ENCODE data around the gene MICOS13.

The MICOS13 gene

GRCh38 chr19:5687360-5688198, 7.3 kb upstream of the MICOS13 start:
- DNase-seq (ENCODE audit: low read depth in 3 of 3), result no peak

DNA sequence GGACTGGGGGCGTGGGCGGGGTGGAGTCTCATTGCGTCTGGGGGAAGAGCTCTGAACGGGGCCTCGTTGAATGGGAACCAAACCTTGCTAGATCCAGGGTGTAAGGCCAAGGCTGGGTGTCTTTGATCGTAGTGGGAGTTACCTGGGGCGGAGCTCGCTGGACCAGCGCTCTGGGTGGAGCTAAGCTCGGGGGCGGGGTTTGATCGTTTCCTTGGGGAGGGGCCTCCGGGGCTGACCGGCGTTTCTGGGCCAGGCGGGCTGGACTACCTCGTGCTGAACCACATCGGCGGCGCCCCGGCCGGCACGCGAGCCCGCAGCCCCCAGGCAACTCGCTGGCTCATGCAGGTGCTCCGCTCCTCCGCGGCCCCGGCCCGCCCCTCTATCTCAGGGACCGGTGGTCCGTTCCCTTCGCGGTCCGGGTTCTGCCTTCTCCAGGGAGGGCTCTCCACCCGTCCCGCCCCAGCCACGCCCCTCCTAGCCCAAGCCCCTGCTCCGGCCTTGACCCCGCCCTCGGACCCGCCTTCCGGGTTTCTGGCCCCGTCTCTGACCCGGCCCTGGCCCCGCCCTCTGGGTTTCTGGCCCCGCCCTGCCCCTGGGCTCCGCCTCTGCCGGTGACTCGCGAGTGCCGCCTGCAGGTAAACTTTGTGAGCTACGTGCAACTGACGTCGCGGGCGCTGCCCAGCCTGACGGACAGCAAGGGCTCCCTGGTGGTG, 6.5 kb upstream of the MICOS13 start:
- DNase-seq (ENCODE audit: low read depth in 3 of 3), result peak; percentile 97 to 100 (median 100)

GRCh38 chr19:5686326-5686646, 6.0 kb upstream of the MICOS13 start:
- no peak for DNase-seq (ENCODE audit: low read depth in 3 of 3)

GRCh38 chr19:5684694-5685430, 4.5 kb upstream of the MICOS13 start:
- no peak for DNase-seq (ENCODE audit: low read depth in 3 of 3)

GRCh38 chr19:5683177-5683886, 3.0 kb upstream of the MICOS13 start:
- DNase-seq (ENCODE audit: low read depth in 3 of 3), result no peak

DNA sequence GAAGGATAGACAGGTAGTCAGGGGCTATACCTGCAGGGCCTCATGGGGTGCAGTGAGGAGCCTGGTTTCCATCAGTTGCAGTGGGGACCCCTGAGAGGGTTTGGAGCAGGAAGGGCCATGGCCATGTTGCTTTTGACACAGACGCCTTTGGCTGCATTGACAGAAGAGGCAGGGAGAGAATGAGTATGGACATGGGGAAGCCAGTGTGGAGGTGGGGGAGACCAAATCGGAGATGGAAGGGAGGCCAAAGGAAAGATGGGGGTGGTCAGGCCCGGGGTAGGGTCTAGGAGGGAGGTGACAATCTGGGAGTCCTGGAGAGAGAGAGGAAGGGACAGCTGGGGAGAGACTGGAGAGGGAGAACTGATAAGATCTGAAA, 1.8 kb upstream of the MICOS13 start:
- no peak for DNase-seq (ENCODE audit: low read depth in 3 of 3)

GRCh38 chr19:5681391-5682106, 1.2 kb upstream of the MICOS13 start:
- no peak for DNase-seq (ENCODE audit: low read depth in 3 of 3)

DNA sequence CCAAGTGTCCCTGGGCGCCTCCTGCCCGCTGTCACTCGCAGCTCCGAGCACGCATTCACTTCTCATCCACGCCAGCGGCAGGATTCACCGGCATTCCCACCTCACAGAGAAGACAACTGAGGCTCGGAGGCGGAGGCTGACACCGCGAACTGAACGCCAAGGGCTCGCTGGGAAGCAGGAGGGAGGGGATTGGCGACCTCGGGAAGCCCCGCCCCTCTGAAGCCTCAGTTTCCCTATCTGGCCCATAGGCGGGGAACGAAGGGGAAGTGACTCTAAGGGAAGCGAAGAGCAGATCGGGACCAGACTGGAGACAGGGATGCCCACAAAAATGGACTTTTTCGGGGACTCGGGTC, 256 bp downstream of the MICOS13 start:
- no peak for DNase-seq (ENCODE audit: low read depth in 3 of 3)

- DNase-seq (ENCODE audit: low read depth in 3 of 3), result no peak
Observed at GRCh38 chr19:5679289-5680083, 830 bp downstream of the MICOS13 start.

GRCh38 chr19:5678071-5678718, 2.1 kb downstream of the MICOS13 start:
- DNase-seq (ENCODE audit: low read depth in 3 of 3), result no peak

- no peak for DNase-seq (ENCODE audit: low read depth in 3 of 3)
Observed at GRCh38 chr19:5677580-5677979, 2.7 kb downstream of the MICOS13 start.

GRCh38 chr19:5677136-5677535, 3.2 kb downstream of the MICOS13 start:
- DNase-seq (ENCODE audit: low read depth in 3 of 3), result no peak

DNA sequence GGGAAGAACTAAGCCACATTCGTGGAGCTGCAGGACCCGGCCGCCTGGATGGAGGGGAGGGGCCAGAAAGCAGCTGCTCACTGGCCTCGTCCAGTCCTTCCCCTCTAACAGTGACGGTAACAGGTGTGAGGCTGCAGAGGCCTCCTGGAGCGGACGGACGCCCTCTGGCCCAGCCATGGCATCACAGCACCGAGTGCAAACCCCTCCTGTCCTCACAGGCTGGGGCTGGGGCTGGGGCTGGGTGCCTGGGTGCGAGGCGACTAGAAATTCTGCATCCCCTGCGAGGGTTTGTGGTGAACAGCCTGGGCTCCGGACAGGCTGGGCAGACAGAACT, 3.6 kb downstream of the MICOS13 start:
- DNase-seq (ENCODE audit: low read depth in 3 of 3), result no peak

DNA sequence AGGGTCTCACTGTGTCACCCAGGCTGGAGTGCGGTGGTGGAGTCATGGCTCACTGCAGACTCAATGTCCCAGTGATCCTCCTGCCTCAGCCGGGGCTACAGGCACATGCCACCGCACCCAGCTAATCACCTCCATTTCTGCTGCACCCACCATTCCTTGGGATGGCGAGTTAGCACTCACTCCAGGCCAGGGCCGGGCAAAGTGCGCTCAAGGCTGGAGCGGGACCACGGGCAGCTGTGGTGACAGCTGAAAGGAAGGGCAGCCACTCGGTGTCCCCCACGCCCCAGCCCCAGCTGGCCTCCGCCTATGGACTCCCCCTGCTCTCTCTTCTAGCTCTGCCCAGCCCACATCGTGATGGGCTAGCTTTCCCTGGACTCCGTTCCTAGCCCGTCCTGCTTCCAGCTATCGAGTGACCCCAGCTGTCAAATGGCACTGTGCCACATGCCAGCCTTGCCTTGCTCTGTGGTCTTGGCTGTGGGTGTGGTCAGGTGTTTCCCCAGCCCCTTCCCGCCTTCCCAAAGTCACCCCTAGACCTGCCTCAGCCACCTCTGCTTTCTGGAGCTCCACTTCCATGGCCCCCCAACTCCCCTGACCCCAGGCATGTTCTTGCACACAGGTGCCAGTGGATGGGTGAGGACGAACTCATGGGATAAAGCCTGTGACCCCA, 4.1 kb downstream of the MICOS13 start:
- DNase-seq (ENCODE audit: low read depth in 3 of 3), result no peak

- no peak for DNase-seq (ENCODE audit: low read depth in 3 of 3)
Observed at GRCh38 chr19:5674714-5675113, 5.6 kb downstream of the MICOS13 start.

DNA sequence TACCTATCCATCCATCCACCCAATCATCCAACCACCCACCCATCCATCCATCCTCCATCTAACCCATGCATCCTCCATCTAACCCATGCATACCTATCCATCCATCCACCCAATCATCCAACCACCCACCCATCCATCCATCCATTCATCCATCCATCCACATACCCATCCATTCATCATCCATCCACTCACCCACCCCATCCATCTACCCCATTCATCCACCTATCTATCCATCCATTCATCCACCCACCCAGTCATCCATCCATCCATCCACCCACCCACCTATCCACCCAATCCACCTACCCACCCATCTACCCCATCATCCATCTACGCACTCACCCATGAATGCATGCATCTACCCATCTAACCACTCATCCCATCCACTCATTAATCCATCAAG, 6.6 kb downstream of the MICOS13 start:
- no peak for DNase-seq (ENCODE audit: low read depth in 3 of 3)

DNA sequence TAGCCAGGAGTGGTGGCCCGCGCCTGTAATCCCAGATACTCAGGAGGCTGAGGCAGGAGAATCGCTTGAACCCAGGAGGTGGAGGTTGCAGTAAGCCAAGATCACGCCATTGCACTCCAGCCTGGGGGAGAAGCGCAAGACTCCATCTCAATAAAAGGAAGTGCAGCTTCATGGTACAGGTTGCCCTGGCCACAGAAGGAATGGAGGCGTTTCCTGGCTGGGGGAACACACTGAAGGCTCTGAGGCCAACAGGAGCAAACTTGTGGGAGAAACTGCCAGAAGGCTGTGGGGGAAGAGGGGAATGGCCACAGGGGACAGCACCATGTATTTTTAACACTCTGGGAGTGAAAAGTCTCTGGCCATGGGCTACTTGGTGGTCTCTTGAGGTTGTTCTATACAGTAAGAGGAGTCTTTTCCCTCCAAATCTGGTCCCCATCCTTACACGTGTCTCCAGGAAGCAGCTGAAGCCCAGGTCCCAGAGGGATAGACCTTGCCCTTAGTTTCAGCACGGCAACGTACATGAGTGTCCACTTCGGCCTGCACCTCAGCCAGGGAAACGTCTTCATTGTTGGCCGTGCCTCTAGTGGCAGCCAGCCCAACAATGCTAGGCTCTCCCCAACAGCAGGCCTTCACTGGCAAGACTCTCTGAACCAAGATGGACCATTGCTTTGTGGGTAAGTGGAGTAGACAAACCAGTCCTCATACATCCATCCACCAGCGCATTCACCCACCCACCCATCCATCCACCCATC, 7.4 kb downstream of the MICOS13 start:
- DNase-seq (ENCODE audit: low read depth in 3 of 3), result no peak

- no peak for DNase-seq (ENCODE audit: low read depth in 3 of 3)
Observed at GRCh38 chr19:5671600-5671999, 8.7 kb downstream of the MICOS13 start.

GRCh38 chr19:5669212-5669611, 11.1 kb downstream of the MICOS13 start:
- DNase-seq (ENCODE audit: low read depth in 3 of 3), result no peak

Measured in stimulated activated CD4-positive, alpha-beta T cell treated with anti-CD3 and anti-CD28 coated beads, TNF-alpha, amount 100 ng/mL, for 48 hours (primary cell).